ENCODE measurements around the gene B4GALT7. TPM values are rescaled to one million over a fixed set of nuclear protein-coding genes. Genes with fewer than 3 reads are reported as not detected.

Gene B4GALT7
- total and polyA plus RNA-seq, 7 donors, result 4.9 to 25.8 (median 14.3) TPM

DNA sequence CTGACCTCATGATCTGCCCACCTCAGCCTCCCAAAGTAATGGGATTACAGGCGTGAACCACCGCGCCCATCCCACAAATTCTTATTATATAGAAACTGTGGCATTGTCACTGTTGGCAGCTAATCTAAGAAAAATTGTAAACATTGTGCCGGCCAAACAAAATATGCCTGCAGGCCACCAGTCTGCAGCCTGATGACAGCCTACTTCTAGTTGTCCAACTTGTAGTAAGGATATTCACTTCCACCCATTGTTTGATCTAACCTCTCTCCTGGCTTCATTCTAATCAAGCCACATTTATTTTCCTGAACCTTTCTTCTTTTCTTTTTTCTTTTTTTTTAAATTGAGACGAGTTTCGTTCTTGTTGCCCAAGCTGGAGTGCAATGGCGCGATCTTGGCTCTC is 21.6 kb upstream of the B4GALT7 start:
- Histone ChIP-seq H3K9me3 (no peaks in the 10 kb centered on the region), H3K4me1 (no peaks in the 10 kb centered on the region), H3K4me3 (no peak overlapping the region), H3K27me3 (no peaks in the 10 kb centered on the region), H3K27ac (no peak overlapping the region), H3K36me3 (no peaks in the 10 kb centered on the region)
- TF ChIP-seq POLR2A (IDR thresholded peaks at IDR 0.05) (no peak), POLR2AphosphoS5 (IDR thresholded peaks at IDR 0.05) (no peak), EP300 (IDR thresholded peaks at IDR 0.05) (no peak)
- TF ChIP-seq, protein P1, sequence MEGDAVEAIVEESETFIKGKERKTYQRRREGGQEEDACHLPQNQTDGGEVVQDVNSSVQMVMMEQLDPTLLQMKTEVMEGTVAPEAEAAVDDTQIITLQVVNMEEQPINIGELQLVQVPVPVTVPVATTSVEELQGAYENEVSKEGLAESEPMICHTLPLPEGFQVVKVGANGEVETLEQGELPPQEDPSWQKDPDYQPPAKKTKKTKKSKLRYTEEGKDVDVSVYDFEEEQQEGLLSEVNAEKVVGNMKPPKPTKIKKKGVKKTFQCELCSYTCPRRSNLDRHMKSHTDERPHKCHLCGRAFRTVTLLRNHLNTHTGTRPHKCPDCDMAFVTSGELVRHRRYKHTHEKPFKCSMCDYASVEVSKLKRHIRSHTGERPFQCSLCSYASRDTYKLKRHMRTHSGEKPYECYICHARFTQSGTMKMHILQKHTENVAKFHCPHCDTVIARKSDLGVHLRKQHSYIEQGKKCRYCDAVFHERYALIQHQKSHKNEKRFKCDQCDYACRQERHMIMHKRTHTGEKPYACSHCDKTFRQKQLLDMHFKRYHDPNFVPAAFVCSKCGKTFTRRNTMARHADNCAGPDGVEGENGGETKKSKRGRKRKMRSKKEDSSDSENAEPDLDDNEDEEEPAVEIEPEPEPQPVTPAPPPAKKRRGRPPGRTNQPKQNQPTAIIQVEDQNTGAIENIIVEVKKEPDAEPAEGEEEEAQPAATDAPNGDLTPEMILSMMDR (IDR thresholded peaks at IDR 0.05), result no peak
- WGBS, 2 donors, result 86 to 90% methylated on average over 8 of the region's 8 CpGs
- DNase-seq, result no peak
- intact Hi-C loops (cut with DNase I), result no loop called here

GRCh38 chr5:177588413-177588909 is 11.5 kb upstream of the B4GALT7 start:
- intact Hi-C loops (cut with DNase I), result no loop called here
- Histone ChIP-seq H3K27me3 (peaks cover 0 to 34% (median 0%) of the 10 kb centered on the region in 3 donors), H3K4me3 (no peak overlapping the region), H3K9me3 (no peaks in the 10 kb centered on the region), H3K27ac (no peak overlapping the region), H3K36me3 (peaks cover 0 to 2% (median under 1%) of the 10 kb centered on the region in 4 donors), H3K4me1 (peaks cover 0 to 17% (median 10%) of the 10 kb centered on the region in 4 donors)
- TF ChIP-seq, protein P1 (IDR thresholded peaks at IDR 0.05), result no peak
- TF ChIP-seq POLR2A (IDR thresholded peaks at IDR 0.05) (no peak), POLR2AphosphoS5 (IDR thresholded peaks at IDR 0.05) (no peak), EP300 (IDR thresholded peaks at IDR 0.05) (no peak)
- WGBS, 2 donors, result 13 to 35% methylated on average over 13 of the region's 13 CpGs
- DNase-seq, result no peak

GRCh38 chr5:177590406-177590805 is 9.5 kb upstream of the B4GALT7 start:
- TF ChIP-seq, protein P1 (IDR thresholded peaks at IDR 0.05), result no peak
- TF ChIP-seq POLR2A (IDR thresholded peaks at IDR 0.05) (no peak), EP300 (IDR thresholded peaks at IDR 0.05) (no peak), POLR2AphosphoS5 (IDR thresholded peaks at IDR 0.05) (no peak)
- H3K27me3 ChIP-seq, result peaks cover 0 to 32% (median 0%) of the 10 kb centered on the region in 3 donors
- intact Hi-C loops (cut with DNase I), result no loop called here
- WGBS, 2 donors, result 75 to 87% methylated on average over 1 of the region's 1 CpG
- H3K36me3 ChIP-seq, result peaks cover 7 to 21% (median 19%) of the 10 kb centered on the region in 4 donors
- no peaks in the 10 kb centered on the region for H3K9me3 ChIP-seq
- DNase-seq, result no peak
- peaks cover 0 to 20% (median 17%) of the 10 kb centered on the region in 4 donors for H3K4me1 ChIP-seq
- no peak overlapping the region for H3K27ac ChIP-seq
- H3K4me3 ChIP-seq, result no peak overlapping the region

GRCh38 chr5:177591690-177592009 is 8.3 kb upstream of the B4GALT7 start:
- Histone ChIP-seq H3K27me3 (peaks cover 0 to 27% (median 0%) of the 10 kb centered on the region in 3 donors), H3K27ac (peak overlapping the region in 3 of 4 donors; percentile 72 to 82 (median 79)), H3K9me3 (no peaks in the 10 kb centered on the region), H3K4me3 (peak overlapping the region; percentile 64 to 97 (median 91)), H3K4me1 (peaks cover 0 to 20% (median 17%) of the 10 kb centered on the region in 4 donors), H3K36me3 (peaks cover 11 to 34% (median 27%) of the 10 kb centered on the region in 4 donors)
- TF ChIP-seq POLR2AphosphoS5 (IDR thresholded peaks at IDR 0.05) (no peak), POLR2A (IDR thresholded peaks at IDR 0.05) (no peak), EP300 (IDR thresholded peaks at IDR 0.05) (no peak)
- TF ChIP-seq, protein P1 (IDR thresholded peaks at IDR 0.05), result no peak
- no peak for DNase-seq
- 13 to 17% methylated on average over 8 of the region's 8 CpGs for WGBS, 2 donors
- intact Hi-C loops (cut with DNase I), result loop anchor here (2.0 kb wide), 1 partner anchor 39 kb away; no protein-coding TSS in a partner anchor
